Measurements from ENCODE around the gene OFD1. TPM values are rescaled to one million over a fixed set of nuclear protein-coding genes. Genes with fewer than 3 reads are reported as not detected.

Gene OFD1
- total RNA-seq, 1 donor from 2014 or later, result 49.1 TPM

GRCh38 chrX:13761606-13762414 lies 27.3 kb downstream of the OFD1 start:
- intact Hi-C loops (cut with DNase I), result no loop called here
- Histone ChIP-seq H3K4me3 (no peak overlapping the region), H3K27ac (no peak overlapping the region), H3K4me1 (peaks cover 7% of the 10 kb centered on the region), H3K27me3 (no peaks in the 10 kb centered on the region), H3K36me3 (peaks cover 0 to 41% of the 10 kb centered on the region in 2 donors), H3K9me3 (no peaks in the 10 kb centered on the region)
- no peak for TF ChIP-seq POLR2AphosphoS5 (IDR thresholded peaks at IDR 0.05; ENCODE audit: insufficient read depth in 1 of 2, low read depth in 1 of 2)
- TF ChIP-seq CTCF (IDR thresholded peaks at IDR 0.05), result no peak
- no peak for TF ChIP-seq POLR2A (IDR thresholded peaks at IDR 0.05)
- DNase-seq (ENCODE audit: extremely low spot score in 2 of 2), result no peak

GRCh38 chrX:13763489-13763888 lies 28.9 kb downstream of the OFD1 start:
- Histone ChIP-seq H3K27ac (no peak overlapping the region), H3K27me3 (no peaks in the 10 kb centered on the region), H3K36me3 (peaks cover 0 to 32% of the 10 kb centered on the region in 2 donors), H3K9me3 (no peaks in the 10 kb centered on the region), H3K4me3 (no peak overlapping the region), H3K4me1 (peaks cover 7% of the 10 kb centered on the region)
- intact Hi-C loops (cut with DNase I), result no loop called here
- DNase-seq (ENCODE audit: extremely low spot score in 2 of 2), result no peak
- peak in 1 of 2 donors; percentile 38 for TF ChIP-seq POLR2AphosphoS5 (IDR thresholded peaks at IDR 0.05; ENCODE audit: insufficient read depth in 1 of 2, low read depth in 1 of 2)
- no peak for TF ChIP-seq CTCF (IDR thresholded peaks at IDR 0.05)

- H3K27ac ChIP-seq, result peak overlapping the region; percentile 22
- no peaks in the 10 kb centered on the region for H3K27me3 ChIP-seq
- no peak for DNase-seq (ENCODE audit: extremely low spot score in 2 of 2)
- H3K4me3 ChIP-seq, result no peak overlapping the region
- intact Hi-C loops (cut with DNase I), result no loop called here
- no peaks in the 10 kb centered on the region for H3K9me3 ChIP-seq
- H3K4me1 ChIP-seq, result peaks cover 7% of the 10 kb centered on the region
- H3K36me3 ChIP-seq, result peaks cover 0 to 37% of the 10 kb centered on the region in 2 donors
- TF ChIP-seq POLR2A (IDR thresholded peaks at IDR 0.05), result no peak
- TF ChIP-seq POLR2AphosphoS5 (IDR thresholded peaks at IDR 0.05; ENCODE audit: insufficient read depth in 1 of 2, low read depth in 1 of 2), result no peak
- no peak for TF ChIP-seq CTCF (IDR thresholded peaks at IDR 0.05)
These were observed 29.7 kb downstream of the OFD1 start for GRCh38 chrX:13764281-13764680.

GRCh38 chrX:13764765-13765164 lies 30.2 kb downstream of the OFD1 start:
- H3K27me3 ChIP-seq, result no peaks in the 10 kb centered on the region
- no peaks in the 10 kb centered on the region for H3K9me3 ChIP-seq
- H3K36me3 ChIP-seq, result peaks cover 0 to 41% of the 10 kb centered on the region in 2 donors
- peaks cover 7% of the 10 kb centered on the region for H3K4me1 ChIP-seq
- no peak overlapping the region for H3K4me3 ChIP-seq
- intact Hi-C loops (cut with DNase I), result no loop called here
- H3K27ac ChIP-seq, result peak overlapping the region; percentile 22
- no peak for DNase-seq (ENCODE audit: extremely low spot score in 2 of 2)
- TF ChIP-seq CTCF (IDR thresholded peaks at IDR 0.05), result no peak

GRCh38 chrX:13768939-13769338 lies 34.4 kb downstream of the OFD1 start:
- no peak overlapping the region for H3K4me3 ChIP-seq
- TF ChIP-seq POLR2A (IDR thresholded peaks at IDR 0.05), result no peak
- TF ChIP-seq POLR2AphosphoS5 (IDR thresholded peaks at IDR 0.05; ENCODE audit: insufficient read depth in 1 of 2, low read depth in 1 of 2), result no peak
- no peaks in the 10 kb centered on the region for H3K27me3 ChIP-seq
- H3K36me3 ChIP-seq, result peaks cover 0 to 21% of the 10 kb centered on the region in 2 donors
- H3K4me1 ChIP-seq, result peaks cover 2% of the 10 kb centered on the region
- intact Hi-C loops (cut with DNase I), result no loop called here
- no peak for DNase-seq (ENCODE audit: extremely low spot score in 2 of 2)
- H3K9me3 ChIP-seq, result no peaks in the 10 kb centered on the region
- H3K27ac ChIP-seq, result no peak overlapping the region

Measured in vagina (tissue), 2 donors.